H1 (cell line): ENCODE results near the gene STAT4. TPM values are rescaled to one million over a fixed set of nuclear protein-coding genes. Genes with fewer than 3 reads are reported as not detected.

ENCODE experiments used
- CTCF ChIA-PET: fragments of 300-600 bp; sonication (Branson Sonifier 250); formaldehyde crosslinking; loops from one replicate; lab custom pipeline; 2021; ENCODE audit not compliant: partially characterized antibody; lab: Charles Lee
- POLR2A ChIA-PET: fragments of 300-600 bp; sonication (Branson Sonifier 250); formaldehyde crosslinking; loops from one replicate; lab custom pipeline; 2021; ENCODE audit warnings: inconsistent platforms; ENCODE audit not compliant: partially characterized antibody; lab: Charles Lee
- DNase-seq, 2 experiments: peaks; one replicate each; pipeline versions ENCODE4 v3.0.0 to v3.0.0-alpha.2; 2010 to 2022; ENCODE audit warnings: low spot score in 2 of 2, low read depth in 1 of 2, mixed read lengths in 1 of 2
- FAIRE-seq: peaks from 2 replicates; lab custom pipeline; 2011; peaks lifted over from hg19 to GRCh38; lab: Jason Lieb, UNC
- H2AFZ ChIP-seq: 2 replicates; pipeline ENCODE4 v1.8.1; 2012; ENCODE audit warnings: low read length, inconsistent platforms
- H2AK5ac ChIP-seq: 2 replicates; pipeline ENCODE4 v1.6.1; 2013; ENCODE audit warnings: low read depth, low read length
- H2BK120ac ChIP-seq: replicated peaks from 2 replicates; pipeline ENCODE3; 2013; ENCODE audit warnings: low read depth, low read length, inconsistent platforms
- H2BK12ac ChIP-seq: 2 replicates; pipeline ENCODE4 v1.6.1; 2013; ENCODE audit warnings: low read depth, low read length
- H2BK15ac ChIP-seq: 2 replicates; pipeline ENCODE4 v1.6.1; 2013; ENCODE audit warnings: low read length
- H2BK20ac ChIP-seq: 2 replicates; pipeline ENCODE4 v1.6.1; 2013; ENCODE audit warnings: low read length
- H2BK5ac ChIP-seq: 2 replicates; pipeline ENCODE4 v1.6.1; 2013; ENCODE audit warnings: low read depth, low read length
- H3K14ac ChIP-seq: 2 replicates; pipeline ENCODE4 v1.6.1; 2013; ENCODE audit warnings: inconsistent platforms; ENCODE audit not compliant: insufficient read length
- H3K18ac ChIP-seq: 2 replicates; pipeline ENCODE4 v1.6.1; 2013; ENCODE audit warnings: low read length; ENCODE audit errors: extremely low read depth
- H3K23ac ChIP-seq: 2 replicates; pipeline ENCODE4 v1.6.1; 2013; ENCODE audit warnings: inconsistent platforms; ENCODE audit not compliant: insufficient read length
- H3K23me2 ChIP-seq: 2 replicates; pipeline ENCODE4 v1.6.1; 2013; ENCODE audit warnings: low read depth, low read length
- H3K27ac ChIP-seq: 2 replicates; pipeline ENCODE4 v1.6.1; 2011; ENCODE audit warnings: low read depth, low read length, inconsistent platforms
- H3K27me3 ChIP-seq, 4 experiments: replicated peaks in 1 of 4; 1 replicate in 1 of 4; 2 replicates in 3 of 4; pipeline versions ENCODE4 v1.6.1 to v1.8.1; 2011 to 2013; ENCODE audit warnings: low read length in 3 of 4, mild to moderate bottlenecking in 3 of 4, inconsistent platforms in 2 of 4, mixed read lengths in 2 of 4, moderate library complexity in 1 of 4; ENCODE audit not compliant: control insufficient read depth in 3 of 4, insufficient read depth in 3 of 4; ENCODE audit errors: extremely low read depth in 1 of 4
- H3K36me3 ChIP-seq, 4 experiments: 2 replicates each; pipeline versions ENCODE4 v1.6.1 to v1.8.1; 2011 to 2013; ENCODE audit warnings: mild to moderate bottlenecking in 4 of 4, low read length in 3 of 4, moderate library complexity in 2 of 4, control low read depth in 1 of 4, inconsistent platforms in 1 of 4; ENCODE audit not compliant: insufficient read depth in 4 of 4, control insufficient read depth in 2 of 4
- H3K4ac ChIP-seq: replicated peaks from 2 replicates; pipeline ENCODE3; 2013; ENCODE audit warnings: low read length, low read depth, mixed read lengths, inconsistent platforms; ENCODE audit not compliant: insufficient read length
- H3K4me1 ChIP-seq, 4 experiments: replicated peaks in 1 of 4; 1 replicate in 1 of 4; 2 replicates in 3 of 4; pipeline versions ENCODE4 v1.6.1 to v1.8.1; 2011 to 2013; ENCODE audit warnings: low read length in 3 of 4, inconsistent platforms in 2 of 4, mixed read lengths in 1 of 4; ENCODE audit not compliant: insufficient read depth in 4 of 4, control insufficient read depth in 3 of 4
- H3K4me2 ChIP-seq, 2 experiments: 2 replicates each; pipeline versions ENCODE4 v1.6.1 to v1.8.1; 2011 to 2013; ENCODE audit warnings: low read depth in 2 of 2, low read length in 2 of 2, control low read depth in 1 of 2, inconsistent platforms in 1 of 2, mild to moderate bottlenecking in 1 of 2; ENCODE audit not compliant: insufficient read depth in 1 of 2
- H3K4me3 ChIP-seq, 4 experiments: fragments of 200-600, 300-600 bp in 1 of 4; sonication (generic), shearing (Covaris generic), sonication (Bioruptor Twin) in 1 of 4; 2 replicates each; pipeline versions ENCODE4 v1.5.1 to v1.8.1; 2011 to 2016; ENCODE audit warnings: low read length in 4 of 4, low read depth in 3 of 4, control low read depth in 2 of 4, inconsistent platforms in 2 of 4, mild to moderate bottlenecking in 2 of 4, mixed read lengths in 1 of 4, moderate library complexity in 1 of 4; ENCODE audit not compliant: insufficient read depth in 2 of 4; ENCODE audit errors: extremely low read depth in 1 of 4
- H3K56ac ChIP-seq: replicated peaks from 2 replicates; pipeline ENCODE3; 2013; ENCODE audit warnings: low read depth, mild to moderate bottlenecking, mixed read lengths, low read length, inconsistent platforms; ENCODE audit not compliant: insufficient read length
- H3K79me1 ChIP-seq: 2 replicates; pipeline ENCODE4 v1.6.1; 2013; ENCODE audit warnings: low read depth, low read length, control low read depth
- H3K79me2 ChIP-seq, 2 experiments: 2 replicates each; pipeline versions ENCODE4 v1.6.1 to v1.8.1; 2012 to 2013; ENCODE audit warnings: low read length in 2 of 2, mild to moderate bottlenecking in 2 of 2, inconsistent platforms in 1 of 2; ENCODE audit not compliant: insufficient read depth in 2 of 2, control insufficient read depth in 1 of 2
- H3K9ac ChIP-seq, 4 experiments: replicated peaks in 1 of 4; 1 replicate in 1 of 4; 2 replicates in 3 of 4; pipeline versions ENCODE4 v1.6.1 to v1.8.1; 2011 to 2013; ENCODE audit warnings: low read depth in 3 of 4, low read length in 3 of 4, control low read depth in 2 of 4, mild to moderate bottlenecking in 2 of 4, moderate library complexity in 2 of 4, inconsistent platforms in 1 of 4; ENCODE audit errors: extremely low read depth in 1 of 4
- H3K9me3 ChIP-seq, 2 experiments: 2 replicates each; pipeline versions ENCODE4 v1.6.1 to v1.8.1; 2012 to 2013; ENCODE audit warnings: mild to moderate bottlenecking in 2 of 2, moderate library complexity in 2 of 2, control low read depth in 1 of 2, inconsistent platforms in 1 of 2, low read depth in 1 of 2, low read length in 1 of 2, mixed read lengths in 1 of 2; ENCODE audit not compliant: insufficient read depth in 2 of 2
- H4K20me1 ChIP-seq, 2 experiments: replicated peaks in 1 of 2; 2 replicates each; pipeline versions ENCODE3 to v1.8.1; 2011 to 2013; ENCODE audit warnings: inconsistent platforms in 2 of 2, low read length in 2 of 2, mild to moderate bottlenecking in 1 of 2; ENCODE audit not compliant: insufficient read depth in 2 of 2, control insufficient read depth in 1 of 2
- H4K5ac ChIP-seq: 2 replicates; pipeline ENCODE4 v1.6.1; 2013; ENCODE audit warnings: low read length, low read depth, mixed read lengths, inconsistent platforms; ENCODE audit not compliant: insufficient read length
- H4K8ac ChIP-seq: 2 replicates; pipeline ENCODE4 v1.8.0; 2013; ENCODE audit warnings: mild to moderate bottlenecking, moderate library complexity, low read length, inconsistent platforms; ENCODE audit not compliant: insufficient read depth; ENCODE audit errors: extremely low read depth
- H4K91ac ChIP-seq: replicated peaks from 2 replicates; pipeline ENCODE3; 2013; ENCODE audit warnings: low read length, mixed read lengths, inconsistent platforms; ENCODE audit not compliant: insufficient read length
- ATF2 ChIP-seq: IDR thresholded peaks from 2 replicates; pipeline ENCODE4 v1.6.1; 2012; ENCODE audit warnings: low read length, inconsistent platforms
- BRCA1 ChIP-seq: IDR thresholded peaks from 2 replicates; pipeline ENCODE4 v1.6.1; 2012; ENCODE audit warnings: low read depth, low read length, improper control_type of control experiment
- CHD2 ChIP-seq: IDR thresholded peaks from 2 replicates; pipeline ENCODE4 v1.6.1; 2012; ENCODE audit warnings: low read length, improper control_type of control experiment
- CTBP2 ChIP-seq: IDR thresholded peaks from 2 replicates; pipeline ENCODE4 v1.7.0; 2011; ENCODE audit warnings: borderline replicate concordance, mild to moderate bottlenecking, moderate library complexity, mixed read lengths, low read length; ENCODE audit not compliant: insufficient read depth, insufficient read length
- EP300 ChIP-seq, 2 experiments: IDR thresholded peaks; 1 replicate in 1 of 2; 2 replicates in 1 of 2; pipeline ENCODE4 v1.6.1; 2011 to 2012; ENCODE audit warnings: low read depth in 2 of 2, low read length in 2 of 2, mild to moderate bottlenecking in 2 of 2, borderline replicate concordance in 1 of 2, inconsistent platforms in 1 of 2, moderate library complexity in 1 of 2
- FOSL1 ChIP-seq: IDR thresholded peaks from 2 replicates; pipeline ENCODE4 v1.6.1; 2011; ENCODE audit warnings: mild to moderate bottlenecking, low read depth, low read length, moderate library complexity; ENCODE audit not compliant: insufficient read depth
- GABPA ChIP-seq: IDR thresholded peaks from 2 replicates; pipeline ENCODE4 v1.6.1; 2011; ENCODE audit warnings: mild to moderate bottlenecking, low read length, moderate library complexity, borderline replicate concordance; ENCODE audit not compliant: insufficient read depth
- KDM1A ChIP-seq: fragments of 200-600, 300-600 bp; sonication (generic); IDR thresholded peaks from 2 replicates; pipeline ENCODE4 v1.7.1; 2016; ENCODE audit warnings: mild to moderate bottlenecking, low read length, borderline replicate concordance
- NRF1 ChIP-seq: IDR thresholded peaks from 2 replicates; pipeline ENCODE4 v1.6.1; 2011; ENCODE audit warnings: mild to moderate bottlenecking, low read depth, low read length, improper control_type of control experiment
- SIRT6 ChIP-seq: IDR thresholded peaks from one replicate; pipeline ENCODE4 v1.7.1; 2012; ENCODE audit warnings: low read length, inconsistent platforms
- TBP ChIP-seq: IDR thresholded peaks from 2 replicates; pipeline ENCODE4 v1.6.1; 2011; ENCODE audit warnings: low read depth, low read length, improper control_type of control experiment
- TEAD4 ChIP-seq: IDR thresholded peaks from 2 replicates; pipeline ENCODE4 v1.6.1; 2012; ENCODE audit warnings: low read depth, low read length, inconsistent platforms, mixed read lengths
- YY1 ChIP-seq: IDR thresholded peaks from 2 replicates; pipeline ENCODE4 v1.6.1; 2011; ENCODE audit warnings: low read depth, mild to moderate bottlenecking, low read length
- ZNF274 ChIP-seq: IDR thresholded peaks from 2 replicates; pipeline ENCODE4 v1.7.0; 2012; ENCODE audit warnings: low read length, borderline replicate concordance; ENCODE audit errors: extremely low read depth
- polyA plus RNA-seq, 7 experiments: library from polyadenylated mRNA; depleted of rRNA in 3 of 7; stranded (reverse) in 5 of 7; unstranded in 2 of 7; fragments of >200 nt in 5 of 7; fragments of 200-250 nt in 2 of 7; gene quantifications; 1 replicate in 5 of 7; 2 replicates in 1 of 7; 4 replicates in 1 of 7; pipeline versions ENCODE4 v1.2.1 to v1.2.3, GENCODE V29; 2011 to 2013; ENCODE audit warnings: missing spikeins in 2 of 7, mixed read lengths in 2 of 7
- total RNA-seq: library from RNA; stranded (reverse); fragmentation: NEBNext Ultra II Directional; extraction: Animal tissue kit (Norgen Biotek cat#: 25700); gene quantifications from 2 replicates; pipeline ENCODE4 v1.2.1, GENCODE V29; 2021

The STAT4 gene
- total and polyA plus RNA-seq, 2 of the 8 experiments (the other 6 are each of a cell fraction or from before 2014, with no cell fraction given) = 0.36 to 0.63 TPM

DNA sequence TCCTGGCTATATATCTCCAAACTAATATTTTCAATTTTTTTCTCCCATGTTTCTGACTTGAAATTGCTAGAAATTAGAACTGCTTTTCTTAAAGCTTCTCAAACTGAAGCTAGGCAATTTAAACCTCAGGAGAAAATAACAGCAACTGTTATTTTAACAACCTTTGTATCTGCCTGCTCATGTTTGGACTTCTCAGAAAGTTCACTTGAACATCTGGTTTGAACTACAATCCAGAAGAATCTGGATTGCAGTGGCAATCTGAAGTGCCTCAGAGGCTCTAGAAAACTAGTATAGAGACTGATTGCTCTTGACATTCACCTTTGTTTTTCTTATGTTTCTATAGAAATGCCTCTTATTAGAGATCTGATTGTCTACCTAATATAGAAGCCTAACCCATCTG is 64.1 kb downstream of the STAT4 start:
- Histone ChIP-seq H3K79me2 (no peaks in the 10 kb centered on the region), H3K56ac (no peak overlapping the region), H3K27ac (no peak overlapping the region), H2BK12ac (no peak overlapping the region), H3K23me2 (no peaks in the 10 kb centered on the region), H2AK5ac (no peak overlapping the region), H2BK5ac (no peak overlapping the region), H2BK20ac (no peak overlapping the region), H3K23ac (no peak overlapping the region), H3K27me3 (no peaks in the 10 kb centered on the region), H3K4me2 (no peak overlapping the region), H3K36me3 (no peaks in the 10 kb centered on the region), H3K4ac (no peak overlapping the region), H3K18ac (no peak overlapping the region), H4K20me1 (no peaks in the 10 kb centered on the region), H4K91ac (no peak overlapping the region), H3K4me1 (no peaks in the 10 kb centered on the region; a peak in 1 of 7 replicates), H2AFZ (no peak overlapping the region), H4K8ac (no peak overlapping the region), H2BK15ac (no peak overlapping the region), H3K4me3 (no peak overlapping the region), H3K9me3 (peaks cover 2 to 3% of the 10 kb centered on the region in 2 experiments; a peak in 1 of 4 replicates), H3K9ac (no peak overlapping the region), H4K5ac (no peak overlapping the region), H2BK120ac (no peak overlapping the region), H3K14ac (no peak overlapping the region), H3K79me1 (no peaks in the 10 kb centered on the region)
- POLR2A ChIA-PET = no interaction called here
- CTCF ChIA-PET = interaction anchor here (0.6 to 1.7 kb wide), 2 partner anchors 35 to 121 kb away, joined by 4 to 5 read pairs; no protein-coding TSS in a partner anchor
- FAIRE-seq (no peak), DNase-seq (no peak)
- TF ChIP-seq ATF2 = no peak
- no peak for TF ChIP-seq SIRT6
- no peak for TF ChIP-seq ZNF274
- TF ChIP-seq CHD2 = no peak
- TF ChIP-seq YY1 = no peak
- no peak for TF ChIP-seq TEAD4
- no peak for TF ChIP-seq KDM1A
- no peak for TF ChIP-seq EP300 (IDR thresholded peaks at IDR 0.05; ENCODE audit: borderline replicate concordance in 1 of 2, low read depth in 2 of 2, low read length in 2 of 2)
- no peak for TF ChIP-seq GABPA
- no peak for TF ChIP-seq BRCA1
- TF ChIP-seq CTBP2 = no peak
- no peak for TF ChIP-seq FOSL1
- TF ChIP-seq TBP = no peak
- TF ChIP-seq NRF1 = no peak
